SK-N-SH (cell line): ENCODE data around the gene WLS.

Source experiments
- FOSL2 ChIP-seq: IDR thresholded peaks from 2 replicates; pipeline ENCODE4 v1.4.0; 2012; ENCODE audit warnings: low read depth, mild to moderate bottlenecking, moderate library complexity, borderline replicate concordance
- GATA2 ChIP-seq: sonication (generic); formaldehyde crosslinking; IDR thresholded peaks from 2 replicates; pipeline ENCODE4 v1.5.0; 2020; ENCODE audit warnings: mild to moderate bottlenecking, missing genetic modification reagents
- JUND ChIP-seq: IDR thresholded peaks from 2 replicates; pipeline ENCODE4 v1.4.0; 2012
- NRF1 ChIP-seq: IDR thresholded peaks from 2 replicates; pipeline ENCODE4 v1.6.1; 2012; ENCODE audit warnings: low read depth, mild to moderate bottlenecking, low read length
- POLR2AphosphoS5 ChIP-seq: IDR thresholded peaks from 2 replicates; pipeline ENCODE4 v1.6.1; 2012; ENCODE audit warnings: low read depth, low read length
- REST ChIP-seq: IDR thresholded peaks from 2 replicates; pipeline ENCODE4 v1.6.1; 2012; ENCODE audit warnings: mild to moderate bottlenecking, low read depth, low read length, moderate library complexity
- RXRA ChIP-seq: IDR thresholded peaks from 2 replicates; pipeline ENCODE4 v1.4.0; 2012; ENCODE audit warnings: low read depth, mild to moderate bottlenecking, borderline replicate concordance
- TAF1 ChIP-seq: IDR thresholded peaks from 2 replicates; pipeline ENCODE4 v1.6.1; 2012; ENCODE audit warnings: low read depth, mild to moderate bottlenecking, low read length, moderate library complexity, borderline replicate concordance
- USF1 ChIP-seq: IDR thresholded peaks from 2 replicates; pipeline ENCODE4 v1.4.0; 2012; ENCODE audit warnings: low read depth, borderline replicate concordance
- USF2 ChIP-seq: fragments of 150-350 bp; IDR thresholded peaks from 2 replicates; pipeline ENCODE4 v1.6.1; 2017; ENCODE audit warnings: antibody characterized with exemption, low read length, low read depth, borderline replicate concordance
- TF ChIP-seq, protein P1 (sequence below): fragments of 200-600 bp; sonication (generic); IDR thresholded peaks from 2 replicates; pipeline ENCODE4 v1.6.1; 2017; ENCODE audit warnings: antibody characterized with exemption, mild to moderate bottlenecking, moderate library complexity
- TF ChIP-seq, protein P2 (sequence below): IDR thresholded peaks from 2 replicates; pipeline ENCODE4; 2012
- TF ChIP-seq, protein P3 (sequence below): fragments of 150-350 bp; IDR thresholded peaks from 2 replicates; pipeline ENCODE4 v1.6.1; 2016; ENCODE audit warnings: mild to moderate bottlenecking, low read depth, low read length

DNA sequence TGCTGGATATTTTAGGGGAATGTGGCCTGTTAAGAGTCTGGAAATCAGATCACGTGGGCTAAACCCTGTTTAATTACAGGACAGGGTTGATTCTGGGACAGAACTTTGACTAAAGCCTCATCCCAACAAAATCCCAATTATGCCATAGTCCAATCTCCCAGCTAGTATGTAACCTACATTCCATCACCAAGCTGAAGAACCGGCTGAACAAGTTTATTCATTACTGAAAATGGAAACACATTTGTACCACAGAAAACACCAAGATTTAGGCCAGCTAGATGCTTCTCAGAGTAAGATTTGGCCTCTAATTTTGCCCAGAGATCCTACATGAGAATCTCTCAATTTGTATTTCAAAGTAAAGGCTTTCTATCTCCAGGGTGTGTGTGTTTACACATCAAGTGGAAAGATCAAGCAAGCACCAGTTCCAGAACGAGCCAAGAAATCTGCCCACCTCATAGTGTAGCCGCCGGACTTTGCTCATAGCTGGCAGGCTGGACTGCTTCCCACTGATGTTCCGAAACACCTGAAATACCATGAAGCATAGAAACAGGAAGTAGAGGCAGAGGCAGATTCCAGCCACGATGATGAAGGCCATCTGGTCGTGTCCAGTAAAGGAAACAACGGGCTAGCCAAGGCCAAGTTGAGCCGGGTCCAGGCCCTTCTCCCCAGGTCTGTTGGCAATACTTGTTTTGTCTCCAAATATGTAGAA is 86.8 kb downstream of the WLS start:
- no peak for TF ChIP-seq POLR2AphosphoS5
- TF ChIP-seq NRF1: no peak
- TF ChIP-seq, protein P1, sequence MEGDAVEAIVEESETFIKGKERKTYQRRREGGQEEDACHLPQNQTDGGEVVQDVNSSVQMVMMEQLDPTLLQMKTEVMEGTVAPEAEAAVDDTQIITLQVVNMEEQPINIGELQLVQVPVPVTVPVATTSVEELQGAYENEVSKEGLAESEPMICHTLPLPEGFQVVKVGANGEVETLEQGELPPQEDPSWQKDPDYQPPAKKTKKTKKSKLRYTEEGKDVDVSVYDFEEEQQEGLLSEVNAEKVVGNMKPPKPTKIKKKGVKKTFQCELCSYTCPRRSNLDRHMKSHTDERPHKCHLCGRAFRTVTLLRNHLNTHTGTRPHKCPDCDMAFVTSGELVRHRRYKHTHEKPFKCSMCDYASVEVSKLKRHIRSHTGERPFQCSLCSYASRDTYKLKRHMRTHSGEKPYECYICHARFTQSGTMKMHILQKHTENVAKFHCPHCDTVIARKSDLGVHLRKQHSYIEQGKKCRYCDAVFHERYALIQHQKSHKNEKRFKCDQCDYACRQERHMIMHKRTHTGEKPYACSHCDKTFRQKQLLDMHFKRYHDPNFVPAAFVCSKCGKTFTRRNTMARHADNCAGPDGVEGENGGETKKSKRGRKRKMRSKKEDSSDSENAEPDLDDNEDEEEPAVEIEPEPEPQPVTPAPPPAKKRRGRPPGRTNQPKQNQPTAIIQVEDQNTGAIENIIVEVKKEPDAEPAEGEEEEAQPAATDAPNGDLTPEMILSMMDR: no peak
- no peak for TF ChIP-seq FOSL2
- no peak for TF ChIP-seq REST
- no peak for TF ChIP-seq USF2
- TF ChIP-seq TAF1: no peak
- TF ChIP-seq RXRA: no peak
- TF ChIP-seq, protein P2, sequence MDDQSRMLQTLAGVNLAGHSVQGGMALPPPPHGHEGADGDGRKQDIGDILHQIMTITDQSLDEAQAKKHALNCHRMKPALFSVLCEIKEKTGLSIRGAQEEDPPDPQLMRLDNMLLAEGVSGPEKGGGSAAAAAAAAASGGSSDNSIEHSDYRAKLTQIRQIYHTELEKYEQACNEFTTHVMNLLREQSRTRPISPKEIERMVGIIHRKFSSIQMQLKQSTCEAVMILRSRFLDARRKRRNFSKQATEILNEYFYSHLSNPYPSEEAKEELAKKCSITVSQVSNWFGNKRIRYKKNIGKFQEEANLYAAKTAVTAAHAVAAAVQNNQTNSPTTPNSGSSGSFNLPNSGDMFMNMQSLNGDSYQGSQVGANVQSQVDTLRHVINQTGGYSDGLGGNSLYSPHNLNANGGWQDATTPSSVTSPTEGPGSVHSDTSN: no peak
- TF ChIP-seq, protein P3, sequence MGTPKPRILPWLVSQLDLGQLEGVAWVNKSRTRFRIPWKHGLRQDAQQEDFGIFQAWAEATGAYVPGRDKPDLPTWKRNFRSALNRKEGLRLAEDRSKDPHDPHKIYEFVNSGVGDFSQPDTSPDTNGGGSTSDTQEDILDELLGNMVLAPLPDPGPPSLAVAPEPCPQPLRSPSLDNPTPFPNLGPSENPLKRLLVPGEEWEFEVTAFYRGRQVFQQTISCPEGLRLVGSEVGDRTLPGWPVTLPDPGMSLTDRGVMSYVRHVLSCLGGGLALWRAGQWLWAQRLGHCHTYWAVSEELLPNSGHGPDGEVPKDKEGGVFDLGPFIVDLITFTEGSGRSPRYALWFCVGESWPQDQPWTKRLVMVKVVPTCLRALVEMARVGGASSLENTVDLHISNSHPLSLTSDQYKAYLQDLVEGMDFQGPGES: no peak
- no peak for TF ChIP-seq JUND
- TF ChIP-seq GATA2 (CRISPR knock-in tag): no peak
- TF ChIP-seq USF1: no peak
